HG02678 (cell line): ENCODE results near the gene DISP3.

Experiments used
- ATAC-seq: cut with Tn5 transposase; IDR thresholded peaks from one replicate; pipeline ENCODE4 v1.9.1; 2021; ENCODE audit warnings: mild to moderate bottlenecking, moderate library complexity; ENCODE audit not compliant: unreplicated experiment

The DISP3 gene

DNA sequence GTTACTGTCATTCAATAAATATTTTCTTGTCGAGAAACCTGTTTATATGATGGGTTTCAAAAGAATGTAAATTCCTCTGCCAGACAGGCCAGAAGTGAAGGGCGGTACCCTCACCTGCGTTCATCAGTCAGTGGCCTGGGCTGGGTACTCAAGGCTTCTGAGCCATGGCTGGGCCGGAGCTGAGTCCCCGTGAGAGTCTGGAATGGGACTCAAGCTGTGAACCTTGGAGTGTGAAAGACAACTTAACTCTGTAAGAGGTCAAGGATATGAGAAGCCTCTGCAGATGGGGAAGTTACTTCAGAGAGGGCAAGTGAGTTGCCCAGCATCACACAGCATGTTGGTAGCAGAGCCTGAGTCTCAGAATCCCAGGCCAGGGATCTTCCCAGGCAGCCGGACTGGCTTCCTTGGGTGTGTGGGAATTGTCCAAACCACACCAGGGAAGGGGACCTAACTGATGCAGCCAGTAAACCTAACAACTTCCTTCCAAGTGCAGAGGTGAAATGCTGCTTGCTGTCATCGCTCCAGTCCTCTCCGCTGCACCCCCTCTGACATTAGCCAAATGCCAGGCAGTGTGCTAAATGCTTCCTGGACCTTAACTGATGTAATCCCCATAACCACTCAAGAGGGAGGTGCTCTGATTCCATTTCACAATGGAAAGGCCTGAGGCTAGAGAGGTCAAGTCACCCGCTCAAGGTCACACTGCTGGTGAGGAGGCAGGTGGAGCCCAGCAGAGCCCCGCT is 4.8 kb downstream of the DISP3 start:
- ATAC-seq: no peak

DNA sequence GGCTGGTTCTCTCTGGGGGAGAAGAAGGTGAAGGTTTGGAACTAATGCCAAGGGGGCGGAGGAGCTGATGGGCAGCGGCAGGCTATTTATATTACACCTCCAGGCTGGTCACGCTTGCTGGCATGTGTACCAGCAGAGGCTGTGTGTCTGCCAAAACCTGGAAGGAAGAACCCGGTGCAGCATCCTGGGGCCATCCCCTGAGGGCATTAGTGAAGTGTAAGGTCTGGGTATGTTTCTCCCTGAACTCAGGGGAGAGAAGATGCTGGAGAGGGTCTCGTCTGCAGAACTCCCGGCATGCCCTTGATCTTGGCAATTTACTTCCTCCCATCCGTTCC is 5.3 kb downstream of the DISP3 start:
- no peak for ATAC-seq

DNA sequence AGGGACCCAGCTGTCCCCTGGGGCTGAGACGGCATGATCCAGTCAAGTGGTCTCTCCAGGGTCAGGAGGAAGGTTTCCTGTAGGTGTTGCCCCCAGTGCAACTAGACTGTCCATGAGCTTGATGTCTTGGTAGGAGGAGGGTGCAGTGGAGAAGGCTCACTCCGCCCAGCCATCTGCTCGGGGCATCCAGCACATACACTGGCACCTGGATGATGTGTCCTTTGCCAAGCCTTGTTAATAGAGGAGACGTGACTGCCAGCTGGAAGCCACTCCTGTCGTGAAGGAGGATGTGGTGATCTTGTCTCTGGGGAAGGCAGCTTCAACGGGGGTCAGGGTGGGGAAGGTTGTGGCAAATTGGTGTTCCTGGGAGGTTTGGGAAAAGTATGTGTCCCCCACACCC is 6.2 kb downstream of the DISP3 start:
- ATAC-seq: no peak

DNA sequence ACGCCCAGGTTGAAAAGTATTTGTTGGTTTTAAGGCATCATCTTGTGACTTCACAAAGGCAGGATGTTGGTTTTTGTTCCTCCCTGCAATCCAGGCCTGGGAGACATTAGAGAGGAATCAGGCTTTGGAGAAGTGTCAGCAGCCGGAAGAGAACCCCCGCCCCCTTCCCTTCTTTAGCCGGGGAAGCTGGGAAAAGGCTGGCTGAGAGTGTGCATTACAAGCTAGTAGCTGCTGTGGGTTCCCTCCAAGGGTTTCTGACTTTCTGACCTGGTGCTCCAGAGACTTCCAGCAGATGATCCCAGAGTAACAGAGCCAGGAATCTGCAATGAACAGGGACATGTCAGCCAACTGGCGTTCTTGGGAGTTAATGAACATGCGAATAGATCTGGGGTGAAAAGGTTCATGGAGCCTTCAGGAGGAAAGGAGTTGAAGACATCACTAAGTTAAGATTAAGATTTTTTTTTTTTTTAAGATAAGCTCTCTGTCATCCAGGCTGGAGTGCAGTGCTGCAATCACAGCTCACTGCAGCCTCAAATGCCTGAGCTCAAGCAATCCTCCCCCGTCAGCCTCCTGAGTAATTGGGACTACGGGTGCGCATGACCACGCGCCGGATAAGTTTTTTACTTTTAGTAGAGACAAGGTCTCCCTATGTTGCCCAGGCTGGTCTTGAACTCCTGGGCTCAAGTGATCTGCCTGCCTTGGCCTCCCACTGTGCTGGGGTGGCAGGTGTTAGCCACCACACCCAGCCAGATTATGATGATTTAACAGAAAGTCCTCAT is 7.5 kb downstream of the DISP3 start:
- no peak for ATAC-seq

DNA sequence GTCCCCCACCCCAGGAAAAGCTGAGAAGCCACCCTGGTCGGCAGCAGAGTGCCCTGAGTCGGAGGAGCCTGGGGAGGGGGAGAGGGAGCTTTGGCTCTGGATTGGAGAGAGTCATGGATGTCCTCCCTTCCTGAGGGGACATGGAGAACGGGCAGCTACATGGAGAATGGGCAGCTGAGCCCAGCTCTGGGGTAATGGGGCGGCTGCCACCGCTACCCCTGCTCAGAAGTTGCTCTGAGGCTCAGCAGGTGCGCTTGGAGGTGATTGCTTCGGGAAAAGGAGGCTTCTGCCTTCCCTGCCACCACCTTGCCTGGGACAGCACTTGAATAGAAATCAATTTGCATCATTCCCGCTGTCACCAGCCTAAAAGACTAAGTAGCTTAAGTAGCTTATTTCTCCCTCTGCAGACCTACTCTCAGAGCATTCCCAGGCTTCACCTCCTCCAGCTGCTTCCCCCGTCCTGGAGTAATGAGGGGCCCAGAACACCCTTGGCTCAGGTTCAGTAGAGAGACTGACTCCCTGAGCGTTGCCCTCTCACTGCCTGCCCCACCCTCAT is 8.3 kb downstream of the DISP3 start:
- ATAC-seq: no peak

DNA sequence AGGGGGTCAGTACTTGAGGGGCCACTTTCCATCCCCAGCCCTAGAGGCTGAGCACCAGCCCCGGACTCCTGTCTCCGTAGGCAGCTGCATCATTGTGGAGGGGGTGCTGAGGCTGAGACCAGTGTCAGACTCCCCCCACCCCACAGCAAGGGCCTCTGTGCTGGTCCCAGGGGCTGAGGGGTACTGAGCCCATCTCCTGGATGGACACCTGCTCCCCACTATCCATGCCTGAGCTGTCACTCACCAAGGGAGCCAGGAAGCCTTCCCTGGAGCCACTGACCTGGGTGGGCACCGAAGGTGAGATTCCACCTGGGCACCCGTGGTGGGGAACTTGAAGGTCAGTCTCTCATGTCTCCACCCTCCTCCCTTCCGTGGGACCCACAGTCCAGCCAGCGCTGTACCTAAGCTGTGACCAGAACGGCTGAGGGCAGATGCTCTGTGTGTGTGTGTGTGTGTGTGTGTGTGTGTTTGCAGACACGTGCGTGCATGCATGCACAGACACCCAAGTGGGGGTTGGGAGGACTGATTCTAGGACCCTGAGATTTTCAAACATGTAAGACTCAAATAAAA is 9.3 kb downstream of the DISP3 start:
- ATAC-seq: no peak

DNA sequence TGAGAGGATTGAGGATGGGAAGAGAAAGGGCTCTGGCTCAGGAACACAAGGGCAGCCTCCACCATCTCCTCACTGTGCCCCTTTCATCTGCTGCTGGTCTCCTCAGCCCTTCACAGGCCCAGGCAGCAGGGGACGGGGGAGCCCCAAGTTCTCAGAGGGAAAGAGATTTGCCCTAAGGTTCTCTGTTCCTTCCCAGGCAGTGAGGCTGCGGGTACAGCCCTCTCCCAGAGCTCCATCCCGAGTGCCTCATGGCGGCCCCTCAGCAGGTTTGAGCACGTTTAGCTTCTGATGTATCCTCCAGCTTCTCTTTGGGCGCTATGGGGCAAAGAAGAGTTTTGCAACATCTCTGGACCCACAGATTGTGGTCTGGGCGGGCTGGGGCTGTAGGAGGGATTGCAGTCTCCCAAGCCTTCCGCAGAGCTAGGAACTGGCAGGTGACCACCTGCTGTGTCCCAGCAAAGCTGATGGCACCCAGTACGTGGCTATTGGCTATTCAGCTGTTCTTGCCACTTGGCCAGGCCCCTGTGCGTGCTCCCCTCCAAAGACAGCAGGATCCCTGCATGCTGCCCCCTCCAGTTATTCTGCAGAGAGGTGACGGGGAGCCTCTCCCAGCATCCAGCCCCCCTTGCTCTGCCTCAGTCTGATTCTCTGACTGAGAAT is 10.1 kb downstream of the DISP3 start:
- no peak for ATAC-seq

DNA sequence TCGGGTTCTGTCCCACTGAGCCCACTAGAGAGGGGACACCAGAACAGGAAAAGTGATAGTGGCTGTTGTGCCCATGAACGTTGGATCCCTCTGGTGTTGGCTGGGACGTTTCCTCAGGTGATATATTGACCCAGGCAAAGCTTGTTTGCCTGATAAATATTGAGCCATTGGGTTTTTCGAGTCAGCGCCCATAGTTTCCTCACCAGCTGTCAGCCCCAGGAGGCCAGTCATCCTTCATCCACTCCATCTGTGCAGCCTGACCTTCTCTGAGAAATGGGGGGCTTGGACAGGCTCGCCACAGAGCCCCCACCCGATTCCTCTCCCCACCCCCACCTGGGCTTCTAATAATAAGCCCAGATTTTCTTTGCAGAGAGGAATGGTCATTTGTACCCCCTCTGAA is 13.3 kb downstream of the DISP3 start:
- ATAC-seq: no peak

DNA sequence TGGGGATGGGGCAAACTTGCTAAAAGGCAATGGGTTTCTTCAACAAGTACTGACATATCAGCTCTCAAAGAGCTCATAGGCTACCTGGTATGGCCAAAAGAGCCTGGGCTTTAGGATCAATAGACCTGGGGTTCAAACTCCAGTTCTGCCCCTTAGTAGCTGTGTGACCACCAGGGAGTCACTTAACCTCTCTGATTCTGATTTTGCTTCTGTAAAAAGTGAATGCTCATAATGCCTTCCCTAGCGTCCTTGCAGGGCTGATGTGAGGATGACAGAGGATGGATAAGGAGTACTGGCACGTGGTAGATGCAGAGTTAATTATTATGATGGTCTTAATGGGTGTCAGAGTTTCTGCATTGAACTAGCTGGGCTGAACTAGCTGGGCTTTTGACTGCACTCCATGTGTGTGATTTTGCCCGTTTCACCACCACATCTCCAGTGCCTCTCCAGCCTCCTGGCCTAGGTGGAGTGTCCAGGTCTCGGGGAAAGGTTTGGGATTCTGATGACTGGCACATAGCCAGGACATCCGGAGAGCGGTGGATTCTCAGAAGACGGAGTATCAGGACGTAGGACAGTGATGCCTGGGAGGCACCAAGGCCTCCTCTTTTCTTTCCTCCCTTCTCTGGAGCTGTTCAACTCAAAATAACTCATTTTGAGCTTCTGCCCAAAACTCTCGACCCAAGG is 15.2 kb downstream of the DISP3 start:
- ATAC-seq: no peak

DNA sequence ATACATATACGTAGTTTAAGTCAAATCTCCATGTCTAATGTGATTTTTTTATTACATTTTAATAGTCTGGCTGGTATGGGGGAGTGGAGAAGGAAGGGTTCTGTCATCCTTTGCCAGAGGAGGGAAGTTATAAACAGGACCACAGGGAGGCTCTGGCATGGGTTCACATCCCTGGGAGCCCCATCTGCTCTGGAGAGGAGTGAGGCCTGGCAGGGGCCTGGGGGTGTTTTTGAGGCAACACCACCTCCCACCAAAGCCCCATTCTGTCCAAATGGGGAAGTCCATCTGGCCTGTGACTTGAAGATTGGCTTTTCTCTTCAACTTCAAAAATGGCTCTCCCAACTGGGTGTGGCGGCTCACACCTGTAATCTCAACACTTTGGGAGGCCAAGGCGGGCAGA is 15.8 kb downstream of the DISP3 start:
- no peak for ATAC-seq

DNA sequence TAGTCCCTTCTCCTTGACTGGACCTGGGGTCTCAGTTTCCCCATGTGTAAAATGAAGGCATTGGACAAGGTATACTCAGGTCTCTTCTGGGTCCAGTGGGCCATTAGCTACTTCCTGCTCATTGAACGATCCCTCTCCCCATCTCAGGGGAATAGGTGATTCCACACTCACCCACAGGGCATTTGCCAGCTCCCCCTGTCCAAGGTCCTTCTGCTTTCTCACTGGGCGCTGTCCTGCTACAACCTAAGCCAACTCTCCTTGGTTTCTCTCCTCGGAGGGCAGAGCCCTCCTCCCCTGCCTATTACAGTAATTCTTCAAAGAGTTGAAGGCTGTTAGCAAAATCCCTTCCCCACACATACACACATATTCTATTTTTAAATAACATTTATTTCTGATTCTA is 16.6 kb downstream of the DISP3 start:
- ATAC-seq: no peak

DNA sequence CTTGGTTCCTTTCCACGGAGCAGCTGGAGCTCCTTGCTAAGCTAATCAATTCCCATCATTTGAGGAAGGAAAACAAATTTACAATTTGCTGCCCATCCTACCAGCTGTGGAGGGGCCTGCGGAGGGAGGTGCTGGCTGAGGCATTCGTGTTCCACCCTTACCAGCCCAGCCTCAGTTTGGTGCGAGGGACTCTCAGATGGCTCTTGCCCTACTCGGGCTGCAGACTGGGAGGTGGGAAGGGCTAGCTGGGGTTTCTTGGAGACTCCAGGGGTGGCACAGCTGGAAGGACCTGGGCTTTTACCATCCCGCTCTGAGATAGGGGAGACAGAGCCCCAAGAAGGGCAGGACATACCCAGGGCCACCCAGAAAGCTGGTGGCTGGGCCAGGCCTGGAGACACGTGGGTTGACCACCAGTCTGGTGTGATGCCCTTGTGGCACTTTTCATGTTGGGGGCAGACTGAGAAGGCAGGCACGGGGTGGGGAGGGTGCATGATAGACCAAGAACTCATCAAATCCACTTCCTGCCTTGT is 17.7 kb downstream of the DISP3 start:
- ATAC-seq: no peak

DNA sequence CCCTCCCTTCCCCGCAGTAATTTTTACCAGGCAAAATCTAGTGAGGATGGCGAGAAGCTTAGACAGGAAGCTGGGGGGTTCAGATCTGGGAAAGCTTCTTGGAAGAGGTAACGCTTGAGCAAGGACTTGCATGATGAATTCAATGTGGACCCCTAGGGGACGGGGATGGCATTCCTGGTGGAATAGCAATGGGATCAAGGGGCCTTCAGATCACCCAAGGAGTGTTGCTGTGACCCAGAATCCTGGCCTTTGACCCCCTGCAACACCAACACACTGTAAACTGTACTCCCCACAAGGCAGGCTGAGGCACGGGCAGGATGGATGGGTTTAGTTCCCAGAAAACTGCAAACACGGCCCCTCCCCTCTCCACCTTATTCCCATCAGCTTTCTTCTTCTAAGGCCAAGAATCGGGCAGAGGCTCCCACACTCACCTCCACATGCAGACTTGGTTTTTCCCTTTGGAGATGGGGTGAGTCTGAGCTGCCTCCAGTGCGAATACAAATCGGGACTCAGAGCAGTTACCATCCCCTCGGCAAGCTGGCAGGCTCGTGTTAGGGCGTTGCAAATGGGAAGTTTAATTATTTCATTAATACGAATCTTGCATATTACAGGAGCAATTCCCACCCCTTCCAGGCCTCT is 20.1 kb downstream of the DISP3 start:
- ATAC-seq: no peak

DNA sequence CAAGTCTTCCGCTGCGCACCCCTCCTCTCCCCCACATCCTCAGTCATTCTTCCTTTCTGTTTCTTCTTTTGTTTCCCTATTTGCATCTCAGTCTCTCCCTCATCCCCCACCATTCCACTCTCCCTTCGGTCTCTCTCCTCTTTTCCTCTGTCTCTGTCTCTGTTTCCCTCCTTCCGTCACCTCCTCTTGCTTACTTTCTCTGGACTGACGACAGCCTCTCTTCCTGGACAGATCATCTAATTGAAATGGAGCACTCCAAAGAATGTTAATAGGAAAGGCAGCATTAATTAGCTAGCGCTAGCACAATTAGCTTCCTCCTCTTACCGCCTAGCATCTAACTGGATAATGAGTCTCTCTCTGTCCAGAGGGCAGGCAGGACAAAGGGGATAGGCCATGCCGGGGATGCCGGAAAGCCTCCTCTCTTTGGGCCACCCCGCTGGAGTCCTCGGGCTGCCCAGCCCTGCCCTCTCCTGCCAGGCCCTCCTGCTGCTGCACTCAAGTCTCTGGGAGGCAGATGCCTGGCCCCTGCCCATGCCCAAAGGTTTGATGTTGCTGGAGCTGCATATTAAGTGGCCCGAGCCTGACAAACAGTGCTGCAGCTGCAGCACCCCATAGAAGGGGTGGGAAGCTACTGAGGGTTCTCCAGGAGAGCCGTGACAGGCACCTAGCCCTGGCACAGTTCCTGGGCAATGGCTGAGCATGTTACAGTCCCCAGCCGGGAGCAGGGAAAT is 20.8 kb downstream of the DISP3 start:
- no peak for ATAC-seq

DNA sequence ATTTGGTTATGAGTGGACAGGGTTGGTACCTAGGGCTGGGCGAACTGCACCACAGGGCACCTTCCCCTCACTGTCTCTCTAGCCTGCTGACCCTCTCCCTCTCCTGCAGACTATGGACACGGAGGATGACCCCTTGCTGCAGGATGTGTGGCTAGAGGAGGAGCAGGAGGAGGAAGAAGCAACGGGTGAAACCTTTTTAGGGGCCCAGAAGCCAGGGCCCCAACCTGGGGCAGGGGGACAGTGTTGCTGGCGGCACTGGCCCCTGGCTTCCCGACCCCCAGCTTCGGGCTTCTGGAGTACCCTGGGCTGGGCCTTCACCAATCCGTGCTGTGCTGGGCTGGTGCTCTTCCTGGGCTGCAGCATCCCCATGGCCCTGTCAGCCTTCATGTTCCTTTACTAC is 21.9 kb downstream of the DISP3 start:
- ATAC-seq: no peak

DNA sequence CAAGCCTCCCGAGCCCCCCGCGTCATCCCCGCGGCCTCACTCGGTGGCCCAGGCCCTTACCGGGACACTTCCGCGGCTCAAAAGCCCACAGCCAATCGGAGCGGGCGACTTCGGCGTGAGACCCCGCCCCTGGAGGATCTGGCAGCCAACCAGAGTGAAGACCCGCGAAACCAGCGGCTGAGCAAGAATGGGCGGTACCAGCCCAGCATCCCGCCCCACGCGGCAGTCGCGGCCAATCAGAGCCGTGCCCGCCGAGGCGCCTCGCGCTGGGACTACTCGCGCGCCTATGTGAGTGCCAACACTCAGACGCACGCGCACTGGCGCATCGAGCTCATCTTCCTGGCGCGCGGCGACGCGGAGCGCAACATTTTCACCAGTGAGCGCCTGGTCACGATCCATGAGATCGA is 22.5 kb downstream of the DISP3 start:
- ATAC-seq: no peak

DNA sequence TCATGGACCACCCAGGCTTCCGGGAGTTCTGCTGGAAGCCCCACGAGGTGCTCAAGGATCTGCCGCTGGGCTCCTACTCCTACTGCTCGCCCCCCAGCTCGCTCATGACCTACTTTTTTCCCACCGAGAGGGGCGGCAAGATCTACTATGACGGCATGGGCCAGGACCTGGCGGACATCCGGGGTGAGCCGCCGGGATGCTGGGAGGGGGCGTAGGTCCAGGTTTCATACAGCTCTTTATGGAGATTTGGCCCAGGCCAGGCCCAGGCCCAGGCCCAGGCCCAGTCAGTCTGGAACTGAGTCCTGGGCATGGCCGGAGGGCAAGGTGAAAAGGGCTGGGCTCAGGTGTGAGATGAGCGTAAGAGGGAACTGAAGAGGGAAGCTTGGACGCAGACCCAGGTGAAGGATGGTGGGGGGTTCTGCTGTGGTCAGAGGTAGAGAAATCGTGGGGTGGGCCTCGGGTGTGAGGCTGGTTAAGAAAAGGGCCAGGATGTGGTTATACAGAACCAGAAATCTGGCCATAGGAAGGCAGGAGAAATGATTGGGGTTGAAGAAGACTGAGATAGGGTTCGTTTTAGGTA is 23.0 kb downstream of the DISP3 start:
- ATAC-seq: no peak

DNA sequence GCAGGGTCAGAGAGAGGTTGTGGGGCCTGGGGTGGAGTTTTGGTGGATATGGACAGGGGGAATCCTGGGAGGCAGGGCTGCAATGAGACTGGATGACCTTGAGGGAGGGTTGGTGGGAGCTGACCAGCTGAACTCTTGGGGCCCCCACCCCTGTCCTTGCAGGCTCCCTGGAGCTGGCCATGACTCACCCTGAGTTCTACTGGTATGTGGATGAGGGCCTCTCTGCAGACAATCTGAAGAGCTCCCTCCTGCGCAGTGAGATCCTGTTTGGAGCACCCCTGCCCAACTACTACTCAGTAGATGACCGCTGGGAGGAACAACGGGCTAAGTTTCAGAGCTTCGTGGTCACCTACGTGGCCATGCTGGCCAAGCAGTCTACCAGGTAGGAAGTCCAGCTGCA is 23.6 kb downstream of the DISP3 start:
- no peak for ATAC-seq

DNA sequence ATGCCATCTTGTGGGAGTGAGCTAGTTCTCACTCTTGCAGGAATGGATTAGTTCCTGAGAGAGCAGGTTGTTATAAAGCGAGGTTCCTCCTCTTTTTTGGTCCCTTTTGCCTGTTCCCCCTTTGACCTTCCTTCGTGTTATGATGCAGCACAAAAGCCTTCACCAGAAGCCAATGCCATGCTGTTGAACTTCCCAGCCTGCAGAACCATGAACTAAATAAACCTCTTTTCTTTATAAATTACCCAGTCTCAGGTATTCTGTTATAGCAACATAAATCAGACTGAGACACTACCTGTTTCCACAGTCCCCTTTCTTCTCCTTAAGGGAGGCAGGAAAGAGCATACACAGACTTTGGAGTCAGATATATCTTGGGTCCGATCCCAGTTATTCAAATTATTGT is 25.6 kb downstream of the DISP3 start:
- no peak for ATAC-seq
